Loucy (cell line): ENCODE data around the gene VPS45.

Experiments
- H2AFZ ChIP-seq: fragments of 200-600 bp; sonication (generic); 2 replicates; pipeline ENCODE4 v1.6.0; 2016; ENCODE audit warnings: antibody characterized with exemption, mild to moderate bottlenecking, low read length, moderate library complexity
- H3F3A ChIP-seq: fragments of 200-600 bp; 2 replicates; pipeline ENCODE4 v1.6.0; 2016; ENCODE audit warnings: antibody characterized with exemption, low read depth, mild to moderate bottlenecking
- H3K27me3 ChIP-seq: fragments of 200-600 bp; sonication (generic); 2 replicates; pipeline ENCODE4 v1.6.1; 2014; ENCODE audit warnings: low read length, mild to moderate bottlenecking; ENCODE audit not compliant: insufficient read depth, poor library complexity, severe bottlenecking
- H3K36me3 ChIP-seq: fragments of 200-600 bp; sonication (generic); 2 replicates; pipeline ENCODE4 v1.6.1; 2016; ENCODE audit warnings: low read length; ENCODE audit not compliant: insufficient read depth
- H3K4me1 ChIP-seq: fragments of 200-600 bp; sonication (generic); 2 replicates; pipeline ENCODE4 v1.5.1; 2014; ENCODE audit warnings: low read length, mild to moderate bottlenecking; ENCODE audit not compliant: insufficient read depth, poor library complexity, severe bottlenecking
- H3K4me2 ChIP-seq: fragments of 200-600 bp; sonication (generic); 2 replicates; pipeline ENCODE4 v1.6.0; 2014; ENCODE audit warnings: antibody characterized with exemption, low read length, low read depth, mild to moderate bottlenecking; ENCODE audit not compliant: poor library complexity, severe bottlenecking
- H3K4me3 ChIP-seq: fragments of 200-600 bp; sonication (generic); 2 replicates; pipeline ENCODE4 v1.5.1; 2014; ENCODE audit warnings: low read length, mild to moderate bottlenecking, mixed read lengths; ENCODE audit not compliant: poor library complexity, severe bottlenecking
- H3K79me2 ChIP-seq: fragments of 200-600 bp; sonication (generic); 2 replicates; pipeline ENCODE4 v1.6.1; 2014; ENCODE audit warnings: low read length; ENCODE audit not compliant: insufficient read depth
- H3K9ac ChIP-seq: fragments of 200-600 bp; sonication (generic); 2 replicates; pipeline ENCODE4 v1.6.0; 2014; ENCODE audit warnings: mild to moderate bottlenecking, low read depth, low read length, moderate library complexity; ENCODE audit not compliant: poor library complexity, severe bottlenecking
- H3K9me2 ChIP-seq: fragments of 200-600 bp; sonication (generic); replicated peaks from 2 replicates; pipeline ENCODE4 v1.6.1; 2016; ENCODE audit warnings: low read depth, low read length, mixed read lengths
- H3K9me3 ChIP-seq: fragments of 200-600 bp; sonication (generic); 2 replicates; pipeline ENCODE4 v1.6.1; 2014; ENCODE audit warnings: mild to moderate bottlenecking, antibody characterized with exemption, low read length, low read depth; ENCODE audit not compliant: insufficient read depth
- H4K20me1 ChIP-seq: fragments of 200-600 bp; sonication (generic); 2 replicates; pipeline ENCODE4 v1.6.0; 2014; ENCODE audit warnings: antibody characterized with exemption, low read length, mild to moderate bottlenecking; ENCODE audit not compliant: insufficient read depth, poor library complexity, severe bottlenecking
- EZH2phosphoT487 ChIP-seq: fragments of 200-600 bp; IDR thresholded peaks from 2 replicates; pipeline ENCODE4 v1.6.1; 2018; ENCODE audit warnings: antibody characterized with exemption, mild to moderate bottlenecking, moderate library complexity, borderline replicate concordance
- TF ChIP-seq, protein P1 (sequence below): fragments of 200-600 bp; sonication (generic); conservative IDR thresholded peaks from 2 replicates; pipeline ENCODE4 v1.5.1; 2014; ENCODE audit warnings: mild to moderate bottlenecking, antibody characterized with exemption, low read length

The VPS45 gene

DNA sequence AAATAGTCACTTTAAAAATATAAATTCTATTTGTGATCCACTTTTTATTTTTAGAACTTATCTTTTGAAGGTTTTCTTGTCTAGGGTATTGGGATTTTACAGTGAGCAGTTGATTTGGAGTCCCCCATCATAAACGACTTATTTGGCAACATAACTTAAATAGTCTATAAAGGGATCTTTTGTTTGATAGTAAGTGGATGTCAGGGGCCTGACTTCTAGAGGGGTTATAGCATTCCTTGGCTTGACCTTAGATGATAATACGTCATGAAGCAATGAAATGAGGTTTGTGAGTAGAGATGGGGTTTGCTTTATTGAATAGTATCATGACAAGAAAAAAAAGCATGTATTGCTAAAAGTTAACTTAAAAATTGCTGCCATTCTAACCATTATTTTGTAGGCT is 17.8 kb downstream of the VPS45 start:
- no peak overlapping the region for H3K4me2 ChIP-seq
- H3K27me3 ChIP-seq = no peaks in the 10 kb centered on the region
- H3K4me1 ChIP-seq = peaks cover 10% of the 10 kb centered on the region
- H3K36me3 ChIP-seq = peaks cover 11% of the 10 kb centered on the region; the same call in 1 of the 2 replicates
- no peak overlapping the region for H3K9ac ChIP-seq
- H4K20me1 ChIP-seq = no peaks in the 10 kb centered on the region
- H3K9me2 ChIP-seq = no peaks in the 10 kb centered on the region
- TF ChIP-seq EZH2phosphoT487 = no peak
- TF ChIP-seq, protein P1, sequence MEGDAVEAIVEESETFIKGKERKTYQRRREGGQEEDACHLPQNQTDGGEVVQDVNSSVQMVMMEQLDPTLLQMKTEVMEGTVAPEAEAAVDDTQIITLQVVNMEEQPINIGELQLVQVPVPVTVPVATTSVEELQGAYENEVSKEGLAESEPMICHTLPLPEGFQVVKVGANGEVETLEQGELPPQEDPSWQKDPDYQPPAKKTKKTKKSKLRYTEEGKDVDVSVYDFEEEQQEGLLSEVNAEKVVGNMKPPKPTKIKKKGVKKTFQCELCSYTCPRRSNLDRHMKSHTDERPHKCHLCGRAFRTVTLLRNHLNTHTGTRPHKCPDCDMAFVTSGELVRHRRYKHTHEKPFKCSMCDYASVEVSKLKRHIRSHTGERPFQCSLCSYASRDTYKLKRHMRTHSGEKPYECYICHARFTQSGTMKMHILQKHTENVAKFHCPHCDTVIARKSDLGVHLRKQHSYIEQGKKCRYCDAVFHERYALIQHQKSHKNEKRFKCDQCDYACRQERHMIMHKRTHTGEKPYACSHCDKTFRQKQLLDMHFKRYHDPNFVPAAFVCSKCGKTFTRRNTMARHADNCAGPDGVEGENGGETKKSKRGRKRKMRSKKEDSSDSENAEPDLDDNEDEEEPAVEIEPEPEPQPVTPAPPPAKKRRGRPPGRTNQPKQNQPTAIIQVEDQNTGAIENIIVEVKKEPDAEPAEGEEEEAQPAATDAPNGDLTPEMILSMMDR = no peak
- no peaks in the 10 kb centered on the region for H3F3A ChIP-seq
- no peak overlapping the region for H3K4me3 ChIP-seq
- no peaks in the 10 kb centered on the region for H3K9me3 ChIP-seq
- no peaks in the 10 kb centered on the region for H3K79me2 ChIP-seq
- no peak overlapping the region for H2AFZ ChIP-seq

DNA sequence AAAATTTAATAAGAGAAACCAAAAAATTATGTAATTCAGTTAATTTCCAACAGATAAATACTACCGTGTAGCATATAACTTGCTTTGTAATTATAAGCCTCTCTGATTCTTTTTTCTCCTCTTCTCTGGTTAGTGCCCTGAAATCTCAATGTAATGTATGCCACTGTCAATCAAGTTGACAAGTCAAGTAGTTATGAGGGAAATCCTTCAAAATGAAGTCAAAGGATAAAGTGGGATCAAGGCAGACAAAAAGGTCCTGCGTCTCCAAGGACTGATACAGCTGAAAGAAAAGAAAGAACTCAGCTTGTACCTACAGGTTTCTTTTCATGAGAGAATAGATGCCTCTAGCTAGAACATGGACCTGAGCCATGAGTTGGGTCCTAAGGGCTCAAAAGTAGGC is 19.8 kb downstream of the VPS45 start:
- H4K20me1 ChIP-seq = no peaks in the 10 kb centered on the region
- H3K36me3 ChIP-seq = peaks cover 9% of the 10 kb centered on the region; the same call in 1 of the 2 replicates
- H3K4me3 ChIP-seq = no peak overlapping the region
- H2AFZ ChIP-seq = no peak overlapping the region
- TF ChIP-seq, protein P1 = no peak
- no peak for TF ChIP-seq EZH2phosphoT487
- H3F3A ChIP-seq = no peaks in the 10 kb centered on the region
- H3K4me1 ChIP-seq = no peaks in the 10 kb centered on the region
- no peaks in the 10 kb centered on the region for H3K79me2 ChIP-seq
- no peaks in the 10 kb centered on the region for H3K9me2 ChIP-seq
- no peaks in the 10 kb centered on the region for H3K9me3 ChIP-seq
- no peak overlapping the region for H3K4me2 ChIP-seq
- H3K27me3 ChIP-seq = no peaks in the 10 kb centered on the region
- no peak overlapping the region for H3K9ac ChIP-seq

DNA sequence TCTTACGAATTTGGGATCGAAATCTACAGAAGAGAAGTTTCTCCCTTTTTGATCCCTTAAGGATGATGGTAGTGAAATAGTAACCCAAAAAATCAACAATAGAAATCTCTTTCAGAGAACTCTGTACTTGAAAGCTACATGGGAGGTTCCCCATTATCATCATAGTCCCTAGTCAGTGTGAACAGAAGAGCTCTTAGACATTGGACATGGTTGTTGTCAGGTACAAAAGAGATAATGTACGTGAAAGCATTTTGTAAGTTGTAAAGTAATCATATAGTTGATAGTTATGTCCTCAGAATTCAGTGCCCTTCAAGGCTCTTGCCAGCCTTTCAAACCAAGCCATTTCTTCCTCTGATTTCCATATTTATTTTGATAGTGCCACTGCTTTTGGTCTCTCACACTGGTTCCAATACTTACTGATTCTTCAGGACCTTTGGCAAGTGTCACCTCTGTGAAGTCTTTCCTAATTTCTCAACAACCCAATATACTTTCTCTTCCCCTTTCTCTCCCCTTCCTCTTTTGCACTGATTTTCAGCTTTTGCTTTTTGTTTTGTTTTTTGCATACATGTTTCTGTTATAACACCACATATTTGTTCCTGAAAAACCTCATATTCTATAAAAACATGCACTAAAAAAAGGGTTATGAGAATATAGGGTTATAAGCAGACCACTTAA is 22.4 kb downstream of the VPS45 start:
- Histone ChIP-seq H3K27me3 (no peaks in the 10 kb centered on the region), H2AFZ (no peak overlapping the region), H3K9me2 (no peaks in the 10 kb centered on the region), H3K4me1 (no peaks in the 10 kb centered on the region), H3K4me3 (no peak overlapping the region), H3K79me2 (no peaks in the 10 kb centered on the region), H3K4me2 (no peak overlapping the region), H4K20me1 (no peaks in the 10 kb centered on the region), H3K9ac (no peak overlapping the region), H3F3A (no peaks in the 10 kb centered on the region), H3K9me3 (no peaks in the 10 kb centered on the region), H3K36me3 (peaks cover 3% of the 10 kb centered on the region; the same call in 1 of the 2 replicates)
- TF ChIP-seq EZH2phosphoT487 = no peak
- TF ChIP-seq, protein P1 = no peak
